Fibroblast of lung (primary cell): ENCODE results near the gene LGR6. TPM values are rescaled to one million over a fixed set of nuclear protein-coding genes. Genes with fewer than 3 reads are reported as not detected.

Experiments
- DNase-seq, 2 donors: peaks; one replicate each; pipeline versions ENCODE4 v3.0.0 to v3.0.0-alpha.2; 2010; ENCODE audit warnings: low read depth in 2 of 2
- H2AFZ ChIP-seq: 2 replicates; pipeline ENCODE4 v1.5.1; 2012; ENCODE audit warnings: low read length, control low read depth, inconsistent platforms
- H3K27ac ChIP-seq: 2 replicates; pipeline ENCODE4 v1.5.1; 2011; ENCODE audit warnings: low read length, control low read depth; ENCODE audit not compliant: insufficient read depth
- H3K27me3 ChIP-seq: 2 replicates; pipeline ENCODE4 v1.5.1; 2011; ENCODE audit warnings: mild to moderate bottlenecking, low read length; ENCODE audit not compliant: control insufficient read depth, insufficient read depth
- H3K36me3 ChIP-seq: 2 replicates; pipeline ENCODE4 v1.5.1; 2011; ENCODE audit warnings: low read length; ENCODE audit not compliant: control insufficient read depth, insufficient read depth
- H3K4me1 ChIP-seq: 2 replicates; pipeline ENCODE4 v1.5.1; 2011; ENCODE audit warnings: low read length; ENCODE audit not compliant: control insufficient read depth, insufficient read depth; ENCODE audit errors: extremely low read depth
- H3K4me2 ChIP-seq: 2 replicates; pipeline ENCODE4 v1.5.1; 2011; ENCODE audit warnings: low read length, control low read depth; ENCODE audit not compliant: insufficient read depth; ENCODE audit errors: extremely low read depth
- H3K4me3 ChIP-seq, 4 experiments: fragments of 200-600 bp in 1 of 4; sonication (generic) in 1 of 4; replicated peaks in 1 of 4; 2 replicates each; pipeline ENCODE4 v1.5.1; 2011 to 2016; ENCODE audit warnings: low read length in 4 of 4, low read depth in 3 of 4, mild to moderate bottlenecking in 3 of 4, control low read depth in 2 of 4, inconsistent platforms in 1 of 4, mixed read lengths in 1 of 4; ENCODE audit not compliant: insufficient read depth in 1 of 4; ENCODE audit errors: control extremely low read depth in 1 of 4
- H3K79me2 ChIP-seq: 2 replicates; pipeline ENCODE4 v1.5.1; 2012; ENCODE audit warnings: mild to moderate bottlenecking, low read length, inconsistent platforms; ENCODE audit not compliant: control insufficient read depth, insufficient read depth
- H3K9ac ChIP-seq: 2 replicates; pipeline ENCODE4 v1.5.1; 2011; ENCODE audit warnings: mild to moderate bottlenecking, low read length, control low read depth; ENCODE audit not compliant: insufficient read depth
- H3K9me3 ChIP-seq: 2 replicates; pipeline ENCODE4 v1.5.1; 2012; ENCODE audit warnings: low read depth, low read length; ENCODE audit not compliant: control insufficient read depth, insufficient read depth
- H4K20me1 ChIP-seq: 2 replicates; pipeline ENCODE4 v1.5.1; 2011; ENCODE audit warnings: low read length; ENCODE audit not compliant: control insufficient read depth, insufficient read depth; ENCODE audit errors: extremely low read depth
- EZH2 ChIP-seq: IDR thresholded peaks from 2 replicates; pipeline ENCODE4 v1.5.1; 2012; ENCODE audit warnings: low read length, control low read depth, mild to moderate bottlenecking; ENCODE audit errors: missing control alignments
- polyA plus RNA-seq, 2 donors: library from polyadenylated mRNA; depleted of rRNA in 1 of 2; stranded (reverse) in 1 of 2; unstranded in 1 of 2; fragments of >200 nt; gene quantifications; 2 replicates each; pipeline ENCODE4 v1.2.1, GENCODE V29; 2011 to 2012; ENCODE audit warnings: missing spikeins in 1 of 2
- total RNA-seq: library from RNA; depleted of rRNA; stranded (reverse); fragments of >200 nt; gene quantifications from 2 replicates; pipeline ENCODE4 v1.2.1, GENCODE V29; 2014
- TF ChIP-seq, protein P1 (sequence below), 2 donors: IDR thresholded peaks in 1 of 2; conservative IDR thresholded peaks in 1 of 2; 1 replicate in 1 of 2; 2 replicates in 1 of 2; pipeline ENCODE4 v1.5.1; 2011 to 2012; ENCODE audit warnings: low read length in 2 of 2, control low read depth in 1 of 2, inconsistent platforms in 1 of 2, low read depth in 1 of 2, mild to moderate bottlenecking in 1 of 2

Gene LGR6
- total and polyA plus RNA-seq, 2 donors (not counting 1 experiment from before 2014, with no cell fraction given) = 0.02 TPM; not detected in 1

DNA sequence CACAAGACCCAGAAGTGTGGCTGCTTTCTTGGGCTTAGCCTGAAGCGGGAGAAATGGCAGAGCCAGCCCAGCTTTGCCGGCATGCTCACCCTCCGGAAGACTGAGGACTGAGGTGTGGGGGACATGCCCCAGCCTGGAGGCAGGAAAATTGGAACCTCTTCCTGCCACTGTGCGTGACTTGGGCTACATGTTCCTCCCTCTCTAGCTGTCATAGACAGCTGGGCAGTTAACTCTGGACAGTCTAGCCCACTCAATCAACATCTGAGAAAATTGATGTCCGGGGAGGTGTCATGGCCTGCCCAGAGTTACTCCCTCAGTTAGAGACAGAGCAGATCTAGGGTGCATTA, 88.4 kb downstream of the LGR6 start:
- H3K4me2 ChIP-seq = no peak overlapping the region
- DNase-seq = no peak
- no peak overlapping the region for H3K9ac ChIP-seq
- peaks cover 35% of the 10 kb centered on the region for H3K4me1 ChIP-seq
- H3K27ac ChIP-seq = no peak overlapping the region
- H4K20me1 ChIP-seq = no peaks in the 10 kb centered on the region
- H3K36me3 ChIP-seq = no peaks in the 10 kb centered on the region
- no peaks in the 10 kb centered on the region for H3K9me3 ChIP-seq
- no peak overlapping the region for H3K4me3 ChIP-seq
- no peaks in the 10 kb centered on the region for H3K79me2 ChIP-seq
- no peak overlapping the region for H2AFZ ChIP-seq
- no peaks in the 10 kb centered on the region for H3K27me3 ChIP-seq
- TF ChIP-seq, protein P1, sequence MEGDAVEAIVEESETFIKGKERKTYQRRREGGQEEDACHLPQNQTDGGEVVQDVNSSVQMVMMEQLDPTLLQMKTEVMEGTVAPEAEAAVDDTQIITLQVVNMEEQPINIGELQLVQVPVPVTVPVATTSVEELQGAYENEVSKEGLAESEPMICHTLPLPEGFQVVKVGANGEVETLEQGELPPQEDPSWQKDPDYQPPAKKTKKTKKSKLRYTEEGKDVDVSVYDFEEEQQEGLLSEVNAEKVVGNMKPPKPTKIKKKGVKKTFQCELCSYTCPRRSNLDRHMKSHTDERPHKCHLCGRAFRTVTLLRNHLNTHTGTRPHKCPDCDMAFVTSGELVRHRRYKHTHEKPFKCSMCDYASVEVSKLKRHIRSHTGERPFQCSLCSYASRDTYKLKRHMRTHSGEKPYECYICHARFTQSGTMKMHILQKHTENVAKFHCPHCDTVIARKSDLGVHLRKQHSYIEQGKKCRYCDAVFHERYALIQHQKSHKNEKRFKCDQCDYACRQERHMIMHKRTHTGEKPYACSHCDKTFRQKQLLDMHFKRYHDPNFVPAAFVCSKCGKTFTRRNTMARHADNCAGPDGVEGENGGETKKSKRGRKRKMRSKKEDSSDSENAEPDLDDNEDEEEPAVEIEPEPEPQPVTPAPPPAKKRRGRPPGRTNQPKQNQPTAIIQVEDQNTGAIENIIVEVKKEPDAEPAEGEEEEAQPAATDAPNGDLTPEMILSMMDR (conservative IDR thresholded peaks at IDR 0.05 in 1 of 2, IDR thresholded peaks at IDR 0.05 in 1 of 2; ENCODE audit: low read depth in 1 of 2, low read length in 2 of 2) = no peak
- TF ChIP-seq EZH2 = no peak

DNA sequence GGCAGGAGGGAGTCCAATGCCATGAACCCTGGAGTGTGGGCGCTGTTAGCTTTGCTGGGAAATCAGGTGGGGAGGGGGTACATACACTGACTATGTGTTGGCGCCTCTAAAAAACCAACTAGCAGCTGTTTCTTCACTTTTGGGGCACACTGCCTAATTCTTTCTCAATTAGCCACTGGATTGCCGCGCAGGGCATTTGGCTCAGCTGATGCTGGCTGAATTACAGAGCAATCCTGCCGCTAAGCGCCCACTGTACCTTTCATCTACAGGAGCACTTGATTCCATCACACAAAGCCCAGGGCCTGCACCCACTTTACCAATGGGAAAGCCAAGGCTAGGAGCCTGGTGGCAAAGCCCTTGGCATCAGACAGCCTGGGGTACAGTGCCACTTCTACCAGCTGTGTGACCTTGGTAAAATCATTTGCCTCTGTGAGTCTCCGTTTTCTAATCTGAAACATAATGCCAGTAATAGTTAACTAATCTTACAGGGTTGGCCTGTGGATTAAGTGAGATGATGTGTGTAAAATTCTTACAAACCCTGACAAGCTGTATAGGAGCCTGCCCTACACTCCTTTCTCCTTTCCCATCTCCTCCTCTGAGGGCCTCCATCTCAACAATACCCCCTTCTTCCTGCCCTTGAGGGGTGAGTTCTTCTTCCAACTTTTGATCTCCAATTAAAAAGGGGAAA, 89.1 kb downstream of the LGR6 start:
- Histone ChIP-seq H3K9me3 (no peaks in the 10 kb centered on the region), H2AFZ (no peak overlapping the region), H3K9ac (no peak overlapping the region), H3K27ac (no peak overlapping the region), H3K79me2 (no peaks in the 10 kb centered on the region), H3K4me2 (no peak overlapping the region), H3K4me3 (no peak overlapping the region), H4K20me1 (no peaks in the 10 kb centered on the region), H3K4me1 (peaks cover 35% of the 10 kb centered on the region), H3K36me3 (no peaks in the 10 kb centered on the region), H3K27me3 (no peaks in the 10 kb centered on the region)
- TF ChIP-seq, protein P1 (conservative IDR thresholded peaks at IDR 0.05 in 1 of 2, IDR thresholded peaks at IDR 0.05 in 1 of 2; ENCODE audit: low read depth in 1 of 2, low read length in 2 of 2) = no peak
- no peak for TF ChIP-seq EZH2
- peak in 1 of 2 donors; percentile 16 for DNase-seq

DNA sequence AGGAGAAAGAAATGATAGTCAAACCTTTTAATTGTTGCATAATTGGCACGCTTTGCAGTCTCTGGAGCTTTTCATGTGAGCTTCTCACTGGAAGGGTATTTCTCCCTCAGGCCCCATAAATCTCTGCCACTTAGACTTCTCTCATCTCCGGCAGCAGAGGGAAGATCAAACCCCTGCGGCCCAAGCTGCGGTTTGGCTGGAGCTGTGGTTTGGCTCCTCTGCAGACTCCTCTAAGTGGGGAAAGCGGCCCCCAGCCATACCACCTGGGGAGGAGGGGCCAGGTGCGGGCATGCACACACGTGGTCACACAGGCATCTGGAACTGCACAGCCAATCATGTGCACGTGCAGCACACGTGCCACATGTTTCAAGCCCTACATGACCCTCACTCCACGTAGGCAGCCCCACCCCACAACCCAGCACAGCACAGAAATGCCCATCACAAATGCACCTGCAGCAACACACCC, 89.8 kb downstream of the LGR6 start:
- peak overlapping the region; percentile 25 for H3K4me2 ChIP-seq
- DNase-seq = peak; percentile 58 to 93
- H3K36me3 ChIP-seq = no peaks in the 10 kb centered on the region
- TF ChIP-seq, protein P1 (conservative IDR thresholded peaks at IDR 0.05 in 1 of 2, IDR thresholded peaks at IDR 0.05 in 1 of 2; ENCODE audit: low read depth in 1 of 2, low read length in 2 of 2) = no peak
- no peak for TF ChIP-seq EZH2
- no peaks in the 10 kb centered on the region for H3K27me3 ChIP-seq
- H3K27ac ChIP-seq = no peak overlapping the region
- no peak overlapping the region for H3K9ac ChIP-seq
- no peaks in the 10 kb centered on the region for H3K9me3 ChIP-seq
- H2AFZ ChIP-seq = no peak overlapping the region
- H3K4me3 ChIP-seq = no peak overlapping the region
- no peaks in the 10 kb centered on the region for H4K20me1 ChIP-seq
- no peaks in the 10 kb centered on the region for H3K79me2 ChIP-seq
- peaks cover 35% of the 10 kb centered on the region for H3K4me1 ChIP-seq
